OCI-LY1 (cell line): ENCODE measurements around the gene TDRD12.

Source experiments
- H2AFZ ChIP-seq: fragments of 200-600 bp; sonication (generic), shearing (Covaris generic); 2 replicates; pipeline ENCODE4 v1.6.0; 2014; ENCODE audit warnings: antibody characterized with exemption, mild to moderate bottlenecking, low read length
- H3F3A ChIP-seq: fragments of 200-600 bp; sonication (generic), shearing (Covaris generic); 2 replicates; pipeline ENCODE4 v1.6.0; 2014; ENCODE audit warnings: mild to moderate bottlenecking, antibody characterized with exemption, low read length, moderate library complexity; ENCODE audit not compliant: insufficient read depth
- H3K27ac ChIP-seq: fragments of 200-600 bp; sonication (generic); 2 replicates; pipeline ENCODE4 v1.5.1; 2014; ENCODE audit warnings: low read length, mixed run types, mild to moderate bottlenecking, low read depth; ENCODE audit not compliant: poor library complexity, severe bottlenecking
- H3K27me3 ChIP-seq: fragments of 200-600 bp; sonication (generic); 2 replicates; pipeline ENCODE4 v1.6.0; 2014; ENCODE audit warnings: antibody characterized with exemption, mild to moderate bottlenecking, low read length, moderate library complexity; ENCODE audit not compliant: insufficient read depth
- H3K36me3 ChIP-seq: fragments of 200-600 bp; sonication (generic); 2 replicates; pipeline ENCODE4 v1.6.1; 2014; ENCODE audit warnings: mild to moderate bottlenecking, antibody characterized with exemption, low read length, moderate library complexity, mixed read lengths; ENCODE audit not compliant: insufficient read depth
- H3K4me1 ChIP-seq: fragments of 200-600 bp; sonication (generic); 2 replicates; pipeline ENCODE4 v1.5.1; 2014; ENCODE audit warnings: mild to moderate bottlenecking, low read length, moderate library complexity; ENCODE audit not compliant: insufficient read depth, severe bottlenecking
- H3K4me2 ChIP-seq: fragments of 200-600 bp; sonication (generic), shearing (Covaris generic); 2 replicates; pipeline ENCODE4 v1.6.1; 2014; ENCODE audit warnings: low read length
- H3K4me3 ChIP-seq: fragments of 200-600 bp; sonication (generic); 2 replicates; pipeline ENCODE4 v1.5.1; 2014; ENCODE audit warnings: low read length, low read depth, mild to moderate bottlenecking, mixed read lengths; ENCODE audit not compliant: poor library complexity, severe bottlenecking
- H3K79me2 ChIP-seq: fragments of 200-600 bp; shearing (Covaris generic); 2 replicates; pipeline ENCODE4 v1.6.1; 2016; ENCODE audit warnings: mixed run types, low read length, mixed read lengths; ENCODE audit not compliant: insufficient read depth
- H3K9ac ChIP-seq: fragments of 200-600 bp; sonication (generic), shearing (Covaris generic); 2 replicates; pipeline ENCODE4 v1.6.1; 2014; ENCODE audit warnings: mild to moderate bottlenecking, low read length, mixed read lengths
- H3K9me2 ChIP-seq: fragments of 200-600 bp; sonication (generic), shearing (Covaris generic); 2 replicates; pipeline ENCODE4 v1.6.1; 2014; ENCODE audit warnings: low read depth, mild to moderate bottlenecking, low read length, mixed read lengths
- H3K9me3 ChIP-seq: fragments of 200-600 bp; shearing (Covaris generic); 2 replicates; pipeline ENCODE4 v1.6.1; 2014; ENCODE audit warnings: low read length, mixed read lengths
- H4K20me1 ChIP-seq: fragments of 200-600 bp; sonication (generic), shearing (Covaris generic); 2 replicates; pipeline ENCODE4 v1.6.0; 2016; ENCODE audit warnings: mild to moderate bottlenecking, low read length; ENCODE audit not compliant: insufficient read depth
- CTCF ChIP-seq: fragments of 200-600 bp; sonication (generic), shearing (Covaris generic); IDR thresholded peaks from 2 replicates; pipeline ENCODE4 v1.5.1; 2017; ENCODE audit warnings: mild to moderate bottlenecking, antibody characterized with exemption, low read length, moderate library complexity, mixed read lengths
- EZH2 ChIP-seq: fragments of 200-600 bp; sonication (generic), shearing (Covaris generic); IDR thresholded peaks from 2 replicates; pipeline ENCODE4 v1.8.0; 2017; ENCODE audit warnings: borderline replicate concordance, mixed run types, mild to moderate bottlenecking, antibody characterized with exemption, low read length, moderate library complexity, mixed read lengths

TDRD12 gene

GRCh38 chr19:32673573-32673972 is 46.0 kb upstream of the TDRD12 start:
- peaks cover 25% of the 10 kb centered on the region for H3K4me1 ChIP-seq
- no peaks in the 10 kb centered on the region for H3K36me3 ChIP-seq
- H2AFZ ChIP-seq: no peak overlapping the region
- H4K20me1 ChIP-seq: no peaks in the 10 kb centered on the region
- H3K27me3 ChIP-seq: no peaks in the 10 kb centered on the region
- H3F3A ChIP-seq: no peaks in the 10 kb centered on the region
- H3K9me3 ChIP-seq: no peaks in the 10 kb centered on the region
- H3K27ac ChIP-seq: no peak overlapping the region
- no peaks in the 10 kb centered on the region for H3K9me2 ChIP-seq
- no peak for TF ChIP-seq CTCF
- TF ChIP-seq EZH2: no peak
- peak overlapping the region; percentile 79; the same call in 1 of the 2 replicates for H3K9ac ChIP-seq
- H3K79me2 ChIP-seq: peaks cover 41% of the 10 kb centered on the region
- H3K4me3 ChIP-seq: peak overlapping the region; percentile 91
- H3K4me2 ChIP-seq: peak overlapping the region; percentile 75

- Histone ChIP-seq H4K20me1 (no peaks in the 10 kb centered on the region), H3K9ac (peak overlapping the region; percentile 79), H3K27me3 (no peaks in the 10 kb centered on the region), H3K79me2 (peaks cover 33% of the 10 kb centered on the region), H3K4me3 (peak overlapping the region; percentile 91), H2AFZ (no peak overlapping the region), H3K4me2 (peak overlapping the region; percentile 75), H3K4me1 (peaks cover 25% of the 10 kb centered on the region), H3K9me2 (no peaks in the 10 kb centered on the region), H3K27ac (no peak overlapping the region), H3K36me3 (no peaks in the 10 kb centered on the region), H3K9me3 (no peaks in the 10 kb centered on the region), H3F3A (no peaks in the 10 kb centered on the region)
- TF ChIP-seq EZH2 (no peak), CTCF (no peak)
Measured at GRCh38 chr19:32674153-32674930, 45.2 kb upstream of the TDRD12 start.

GRCh38 chr19:32674931-32675719 is 44.4 kb upstream of the TDRD12 start, which contains the start of gene ANKRD27:
ANKRD27 (minus strand) TSS chr19:32675180; CDS start chr19:32659015, 16,165 bp downstream.
- no peaks in the 10 kb centered on the region for H3K9me3 ChIP-seq
- no peaks in the 10 kb centered on the region for H3K27me3 ChIP-seq
- H3K4me3 ChIP-seq: peak within 1 kb of the TSS; percentile 91
- no peaks in the 10 kb centered on the region for H3F3A ChIP-seq
- no peaks in the 10 kb centered on the region for H4K20me1 ChIP-seq
- H2AFZ ChIP-seq: no peak within 1 kb of the TSS
- H3K4me1 ChIP-seq: peaks cover 25% of the 10 kb centered on the region
- H3K9me2 ChIP-seq: no peaks in the 10 kb centered on the region
- TF ChIP-seq EZH2: no peak
- TF ChIP-seq CTCF: no peak
- H3K27ac ChIP-seq: no peak within 1 kb of the TSS
- peak within 1 kb of the TSS; percentile 79 for H3K9ac ChIP-seq
- peaks cover 25% of the 10 kb centered on the region for H3K79me2 ChIP-seq
- peak within 1 kb of the TSS; percentile 85 for H3K4me2 ChIP-seq
- H3K36me3 ChIP-seq: no peaks in the 10 kb centered on the region
